HG02938 (cell line): ENCODE results near the gene PROZ.
"Not testable (repeated sequence)": the region's sequence is repeated elsewhere in the genome, so short reads cannot be mapped to it uniquely, and the experiment has no call there.

ENCODE experiments used
- ATAC-seq: cut with Tn5 transposase; IDR thresholded peaks from one replicate; pipeline ENCODE4 v1.9.1; 2021; ENCODE audit warnings: mild to moderate bottlenecking, moderate library complexity; ENCODE audit not compliant: unreplicated experiment

PROZ gene

GRCh38 chr13:113157929-113158747 is at the start of gene PROZ:
Gene PROZ, plus strand, starts transcription at chr13:113158648. Its CDS starts 13 bp downstream, at chr13:113158661.
- ATAC-seq, result no peak

GRCh38 chr13:113109151-113110047 is 49.0 kb upstream of the PROZ start:
- no peak for ATAC-seq

- no peak for ATAC-seq
These were observed 48.2 kb upstream of the PROZ start for GRCh38 chr13:113110048-113110851.

- no peak for ATAC-seq
These were observed 47.6 kb upstream of the PROZ start for GRCh38 chr13:113110852-113111315.

- ATAC-seq, result not testable (repeated sequence)
These were observed 46.6 kb upstream of the PROZ start for GRCh38 chr13:113111821-113112220.

GRCh38 chr13:113112475-113112874 is 46.0 kb upstream of the PROZ start:
- ATAC-seq, result not testable (repeated sequence)

- no peak for ATAC-seq
These were observed 45.3 kb upstream of the PROZ start for GRCh38 chr13:113112893-113113845.

GRCh38 chr13:113113846-113114271 is 44.6 kb upstream of the PROZ start:
- ATAC-seq, result no peak

GRCh38 chr13:113114511-113115362 is 43.7 kb upstream of the PROZ start:
- no peak for ATAC-seq

GRCh38 chr13:113115363-113116205 is 42.9 kb upstream of the PROZ start:
- ATAC-seq, result no peak

GRCh38 chr13:113116206-113116800 is 42.1 kb upstream of the PROZ start:
- no peak for ATAC-seq

GRCh38 chr13:113116871-113117271 is 41.6 kb upstream of the PROZ start:
- ATAC-seq, result no peak

- ATAC-seq, result no peak
These were observed 41.0 kb upstream of the PROZ start for GRCh38 chr13:113117335-113117872.

GRCh38 chr13:113117911-113118260 is 40.6 kb upstream of the PROZ start:
- no peak for ATAC-seq

GRCh38 chr13:113118261-113119021 is 40.0 kb upstream of the PROZ start:
- ATAC-seq, result no peak

- ATAC-seq, result no peak
These were observed 39.2 kb upstream of the PROZ start for GRCh38 chr13:113119166-113119821.
